Activated CD8-positive, alpha-beta T cell treated with anti-CD3 and anti-CD28 coated beads, Interleukin-2, amount 10 ng/mL, durations not matched to agents 7 days and 5 days (primary cell): ENCODE measurements around the gene NOMO2. TPM values are rescaled to one million over a fixed set of nuclear protein-coding genes. Genes with fewer than 3 reads are reported as not detected.
"Not testable (repeated sequence)": the region's sequence is repeated elsewhere in the genome, so short reads cannot be mapped to it uniquely, and the experiment has no call there.

ENCODE experiments used
- ATAC-seq: fragments of 150-1000 bp; cut with Tn5 transposase; one replicate; pipeline ENCODE4 v1.10.0; 2021; ENCODE audit warnings: moderate library complexity
- CTCF ChIA-PET: fragments of 350-600 bp; sonication (Branson Sonifier 250); formaldehyde crosslinking; loops from one replicate; lab custom pipeline; 2021; ENCODE audit warnings: antibody characterized with exemption; lab: Charles Lee
- POLR2A ChIA-PET: fragments of 350-600 bp; sonication (Branson Sonifier 250); formaldehyde crosslinking; loops from one replicate; lab custom pipeline; 2021; ENCODE audit warnings: antibody characterized with exemption; lab: Charles Lee
- DNase-seq: peaks from one replicate; pipeline ENCODE4 v3.0.0-alpha.2; 2020
- H3K27ac Mint-ChIP-seq: one replicate; pipeline ENCODE4 v1.8.0; 2021; ENCODE audit warnings: mild to moderate bottlenecking, mixed read lengths
- H3K27me3 Mint-ChIP-seq: one replicate; pipeline ENCODE4 v1.8.0; 2021; ENCODE audit warnings: low read depth, mixed read lengths
- H3K36me3 Mint-ChIP-seq: one replicate; pipeline ENCODE4 v1.8.0; 2021; ENCODE audit warnings: low read depth, mixed read lengths
- H3K4me1 Mint-ChIP-seq: one replicate; pipeline ENCODE4 v1.8.0; 2021; ENCODE audit warnings: low read depth, mixed read lengths
- H3K4me3 Mint-ChIP-seq: one replicate; pipeline ENCODE4 v1.8.0; 2021; ENCODE audit warnings: mild to moderate bottlenecking, mixed read lengths
- H3K9me3 Mint-ChIP-seq: one replicate; pipeline ENCODE4 v1.8.0; 2022; ENCODE audit warnings: mixed read lengths; ENCODE audit not compliant: insufficient read depth
- total RNA-seq, 2 experiments: library from RNA; stranded (reverse); gene quantifications; one replicate each; pipeline ENCODE4 v1.2.3, GENCODE V29; 2021

NOMO2 gene
- total RNA-seq, 2 experiments from 2014 or later, result 89.4 to 97.8 TPM

DNA sequence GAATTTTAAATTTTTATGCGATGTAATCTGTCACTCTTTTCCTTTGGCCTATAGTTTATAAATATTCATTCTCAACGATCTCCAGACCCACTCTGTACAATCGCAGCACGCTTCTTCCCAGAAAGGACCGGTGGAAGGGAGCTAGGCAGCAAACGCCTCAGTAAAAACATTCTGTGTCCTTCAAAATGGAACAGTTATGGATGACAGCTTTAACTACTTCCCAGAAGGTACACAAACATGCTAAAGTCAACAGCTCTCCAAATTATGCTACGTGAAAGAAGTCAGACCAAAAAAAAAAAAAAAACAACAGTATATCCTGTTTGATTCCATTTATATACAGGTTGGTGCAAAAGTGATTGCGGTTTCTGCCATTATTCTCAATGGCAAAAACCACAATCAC is 125.9 kb downstream of the NOMO2 start:
- H3K27ac Mint-ChIP-seq, DNase-seq, H3K9me3 Mint-ChIP-seq, H3K4me1 Mint-ChIP-seq, H3K36me3 Mint-ChIP-seq, H3K27me3 Mint-ChIP-seq, ATAC-seq, H3K4me3 Mint-ChIP-seq, CTCF ChIA-PET, POLR2A ChIA-PET: not testable (repeated sequence)

DNA sequence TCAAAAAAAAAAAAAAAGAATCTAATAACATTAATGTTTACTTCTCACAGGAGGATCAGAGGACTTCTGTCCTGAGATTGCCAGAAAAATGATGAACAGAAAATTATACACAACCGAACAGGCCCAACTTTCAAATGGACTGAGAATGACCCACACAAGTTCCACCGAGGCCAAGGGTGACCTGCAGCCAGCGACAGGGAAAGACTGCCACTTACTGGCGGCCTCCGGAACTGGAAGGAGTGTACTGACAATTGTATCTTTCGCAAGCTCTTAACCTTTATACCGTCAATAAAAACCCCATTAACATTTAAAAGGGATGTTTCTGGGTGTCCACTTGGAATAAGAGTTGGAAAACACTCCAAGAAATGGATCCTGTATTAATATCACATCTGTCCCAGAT is 146.1 kb downstream of the NOMO2 start:
- H3K4me3 Mint-ChIP-seq, DNase-seq, ATAC-seq, H3K36me3 Mint-ChIP-seq, H3K4me1 Mint-ChIP-seq, POLR2A ChIA-PET, CTCF ChIA-PET, H3K9me3 Mint-ChIP-seq, H3K27me3 Mint-ChIP-seq, H3K27ac Mint-ChIP-seq: not testable (repeated sequence)

DNA sequence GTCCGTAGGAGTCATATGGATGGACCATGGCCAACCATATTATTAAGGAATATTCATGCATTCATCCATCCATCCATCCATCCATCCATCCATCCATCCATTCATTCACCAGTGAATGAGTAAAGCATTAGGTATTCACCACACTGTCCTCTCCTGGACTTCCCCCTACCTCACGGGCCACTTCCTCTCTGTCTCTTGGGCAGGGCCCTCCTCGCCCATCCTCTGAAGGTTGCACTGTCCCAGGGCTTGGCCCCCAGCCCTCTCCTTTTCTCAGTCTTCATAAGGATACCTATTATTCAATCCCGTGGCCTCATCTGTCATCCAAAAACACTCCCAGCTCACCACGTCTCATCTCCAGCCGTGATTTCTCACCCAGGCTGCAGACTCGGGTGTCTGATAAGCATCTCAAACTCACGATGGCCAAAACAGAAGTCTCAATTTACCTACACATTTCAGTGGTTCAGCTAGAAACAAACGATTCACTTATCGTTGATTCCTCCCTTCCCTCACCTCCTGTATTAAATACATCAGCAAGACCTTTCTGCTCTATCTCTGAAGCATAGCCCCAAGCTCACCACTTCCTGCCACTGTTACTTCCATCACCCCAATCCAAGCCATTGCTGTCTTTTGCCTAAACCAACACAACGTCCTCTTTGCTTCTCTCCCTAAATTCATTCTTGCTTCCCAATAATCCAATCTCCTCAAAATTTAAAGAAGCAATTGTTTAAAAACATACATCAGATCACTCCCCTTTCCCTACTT is 152.2 kb downstream of the NOMO2 start:
- H3K27ac Mint-ChIP-seq, H3K36me3 Mint-ChIP-seq, H3K27me3 Mint-ChIP-seq, H3K4me3 Mint-ChIP-seq, DNase-seq, POLR2A ChIA-PET, H3K9me3 Mint-ChIP-seq, H3K4me1 Mint-ChIP-seq, CTCF ChIA-PET: not testable (repeated sequence)
- ATAC-seq, result peak; percentile 76

DNA sequence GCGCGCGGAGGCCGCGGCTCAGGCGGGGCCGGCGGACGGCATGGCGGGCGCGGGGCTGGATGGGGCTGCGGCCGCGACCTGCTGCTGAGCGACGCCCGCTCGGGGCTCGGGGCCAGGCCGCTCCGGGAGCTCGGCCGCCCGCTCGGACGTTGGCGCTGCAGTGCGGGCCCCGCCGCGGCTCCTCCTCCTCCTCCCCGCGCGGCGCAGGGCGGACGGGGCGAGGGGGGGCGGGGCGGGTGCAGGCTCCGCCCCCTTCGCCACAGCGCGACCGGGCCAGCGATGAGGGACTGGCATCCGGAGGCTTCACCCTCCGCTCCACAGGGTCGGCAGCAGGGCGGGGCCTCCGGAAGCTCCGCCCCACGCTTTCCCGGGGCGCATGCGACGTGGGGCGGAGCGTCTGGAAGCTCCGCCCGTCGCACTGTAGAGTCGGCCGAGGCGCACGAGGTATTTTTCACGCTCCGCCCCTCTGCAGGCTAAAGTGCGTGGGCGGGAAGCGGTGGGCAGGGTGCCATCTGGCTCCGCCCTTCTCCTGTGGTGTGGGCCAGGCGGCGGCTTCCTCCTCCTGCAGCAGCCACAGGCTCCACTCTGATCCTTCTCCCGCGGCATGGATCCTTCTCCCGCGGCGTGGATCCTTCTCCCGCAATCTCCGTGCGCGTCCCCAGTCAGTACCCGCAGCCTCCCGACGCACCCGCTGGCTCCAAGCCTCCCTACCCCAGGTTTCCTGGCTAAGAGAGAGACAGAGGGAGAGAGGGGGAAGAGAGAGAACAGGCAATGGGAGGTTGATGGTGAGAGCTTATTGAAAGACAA is 159.8 kb downstream of the NOMO2 start:
- peak; percentile 91 for ATAC-seq
- H3K27me3 Mint-ChIP-seq, H3K4me1 Mint-ChIP-seq, H3K4me3 Mint-ChIP-seq, POLR2A ChIA-PET, H3K36me3 Mint-ChIP-seq, H3K27ac Mint-ChIP-seq, DNase-seq, H3K9me3 Mint-ChIP-seq, CTCF ChIA-PET: not testable (repeated sequence)

DNA sequence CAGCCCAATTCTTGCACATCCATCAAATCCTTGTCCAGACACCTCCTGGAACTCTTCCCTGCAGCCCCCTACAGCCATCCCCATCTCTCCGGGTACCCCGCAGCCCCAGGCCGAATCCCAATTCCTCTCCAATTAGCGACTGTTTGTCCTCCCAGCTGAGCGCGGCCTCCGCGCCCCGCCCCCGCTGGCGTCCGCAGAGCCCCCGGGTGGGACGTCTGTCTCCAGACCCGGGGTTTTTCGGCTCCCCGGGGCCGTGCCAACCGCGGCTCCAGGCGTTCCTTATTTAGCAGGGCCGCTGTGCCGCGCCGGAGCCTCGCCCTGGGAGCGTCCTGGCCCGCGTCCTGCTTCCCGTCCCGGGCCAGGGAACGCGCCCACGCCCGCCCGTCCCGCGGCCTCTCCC is 160.7 kb downstream of the NOMO2 start:
- H3K27ac Mint-ChIP-seq, ATAC-seq, H3K4me1 Mint-ChIP-seq, H3K27me3 Mint-ChIP-seq, H3K9me3 Mint-ChIP-seq, H3K36me3 Mint-ChIP-seq, CTCF ChIA-PET, POLR2A ChIA-PET: not testable (repeated sequence)
- peak; percentile 20 for DNase-seq
- H3K4me3 Mint-ChIP-seq, result peak overlapping the region; percentile 63

DNA sequence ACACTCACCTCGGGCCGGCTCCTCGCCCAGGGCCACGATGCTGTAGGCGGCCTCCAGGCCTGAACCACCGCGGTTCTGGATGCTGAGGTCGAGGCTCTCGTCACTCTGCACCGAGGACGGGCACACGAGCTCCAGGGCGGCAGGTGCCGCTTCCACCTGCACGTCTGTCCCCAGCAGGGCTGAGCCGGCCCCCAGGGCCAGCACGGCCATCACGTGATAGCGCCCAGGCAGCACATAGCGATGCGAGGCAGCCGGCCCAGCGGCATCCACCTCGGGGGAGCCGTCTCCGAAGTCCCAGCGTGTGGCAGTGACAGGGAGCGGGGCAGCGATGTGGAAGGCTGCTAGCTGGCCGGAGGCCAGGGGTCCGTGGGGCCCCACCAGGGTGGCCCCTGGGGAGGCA is 167.5 kb downstream of the NOMO2 start:
- H3K27me3 Mint-ChIP-seq, DNase-seq, POLR2A ChIA-PET, ATAC-seq, H3K9me3 Mint-ChIP-seq, H3K27ac Mint-ChIP-seq, CTCF ChIA-PET, H3K36me3 Mint-ChIP-seq, H3K4me3 Mint-ChIP-seq, H3K4me1 Mint-ChIP-seq: not testable (repeated sequence)

DNA sequence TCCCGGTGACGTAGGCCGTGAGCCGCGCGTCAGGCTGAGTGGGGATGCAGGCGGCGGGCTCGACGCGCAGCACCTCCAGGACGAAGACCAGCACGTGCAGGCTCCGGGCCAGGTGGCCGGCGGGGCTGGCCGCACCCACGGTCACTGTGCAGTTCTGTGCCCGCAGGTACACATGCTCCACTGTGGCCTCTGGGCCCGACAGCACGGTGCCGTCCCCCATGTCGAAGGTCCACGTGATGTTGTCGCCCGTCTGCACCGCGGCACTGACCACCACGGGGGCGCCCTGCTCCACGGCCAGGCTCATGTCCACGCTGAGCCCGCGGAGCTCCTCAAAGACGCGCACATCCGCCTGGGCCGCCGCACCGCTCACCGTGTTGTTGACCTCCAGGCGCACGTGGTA is 174.1 kb downstream of the NOMO2 start:
- POLR2A ChIA-PET, ATAC-seq, H3K4me3 Mint-ChIP-seq, H3K4me1 Mint-ChIP-seq, CTCF ChIA-PET, H3K36me3 Mint-ChIP-seq, H3K27me3 Mint-ChIP-seq, H3K9me3 Mint-ChIP-seq, DNase-seq, H3K27ac Mint-ChIP-seq: not testable (repeated sequence)

DNA sequence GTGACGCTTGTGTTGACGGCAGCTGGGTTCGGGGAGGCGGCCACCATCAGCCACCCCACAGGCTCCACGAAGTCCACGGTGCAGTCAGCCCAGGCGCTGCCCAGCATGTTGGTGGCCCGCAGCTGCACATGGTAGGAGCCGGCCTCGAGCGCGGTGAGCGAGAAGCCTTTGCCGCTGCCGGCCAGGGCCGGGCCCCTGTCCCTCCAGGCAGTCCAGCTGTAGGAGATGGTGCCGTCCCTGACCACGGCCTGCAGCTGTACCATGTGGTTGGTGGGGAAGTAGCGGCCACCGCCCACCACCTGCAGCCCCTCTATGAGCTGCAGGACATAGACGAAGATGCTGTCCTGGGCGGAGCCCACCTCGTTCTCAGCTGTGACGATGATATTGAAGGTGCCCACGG is 175.4 kb downstream of the NOMO2 start:
- DNase-seq, H3K4me3 Mint-ChIP-seq, POLR2A ChIA-PET, CTCF ChIA-PET, H3K36me3 Mint-ChIP-seq, H3K9me3 Mint-ChIP-seq, H3K27ac Mint-ChIP-seq, H3K4me1 Mint-ChIP-seq, ATAC-seq, H3K27me3 Mint-ChIP-seq: not testable (repeated sequence)

DNA sequence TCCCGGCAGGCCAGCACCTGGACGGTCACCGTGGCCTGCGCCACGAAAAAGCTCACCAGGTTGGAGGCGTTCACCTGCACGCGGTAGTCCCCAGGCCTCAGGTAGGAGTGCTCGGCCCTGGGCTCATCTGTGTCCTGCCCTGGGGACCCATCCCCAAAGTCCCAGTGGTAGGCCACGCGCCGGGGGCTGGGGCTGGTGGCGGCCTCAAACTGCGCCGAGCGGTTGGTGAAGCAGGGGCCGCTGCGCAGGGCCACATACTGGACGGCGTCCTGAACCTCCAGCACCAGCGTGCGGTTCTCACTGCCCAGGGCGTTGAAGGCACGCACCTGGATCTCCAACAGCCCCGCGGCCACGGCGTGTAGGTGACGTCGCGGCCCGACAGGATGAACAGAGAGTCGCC is 176.6 kb downstream of the NOMO2 start:
- H3K4me1 Mint-ChIP-seq, H3K27me3 Mint-ChIP-seq, ATAC-seq, H3K27ac Mint-ChIP-seq, H3K9me3 Mint-ChIP-seq, H3K4me3 Mint-ChIP-seq, DNase-seq, POLR2A ChIA-PET, H3K36me3 Mint-ChIP-seq, CTCF ChIA-PET: not testable (repeated sequence)

DNA sequence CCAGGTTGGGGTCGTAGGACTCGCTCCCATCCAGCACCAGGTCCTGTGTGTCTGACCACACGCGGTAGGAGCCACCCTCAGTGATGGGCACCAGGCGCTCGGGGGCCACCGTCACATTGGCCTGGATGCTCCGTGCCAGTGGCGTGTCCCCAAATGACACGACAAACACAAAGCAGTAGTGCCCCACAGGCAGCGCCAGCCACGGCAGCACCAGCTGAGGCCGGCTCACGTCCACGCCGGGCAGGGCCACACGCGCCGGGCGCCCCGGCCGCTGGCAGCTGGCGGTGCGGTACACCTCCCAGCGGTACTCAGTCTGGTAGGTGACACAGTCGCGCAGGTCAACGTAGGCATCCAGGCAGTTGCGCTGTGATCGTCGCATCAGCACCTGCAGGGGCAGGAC is 177.0 kb downstream of the NOMO2 start:
- H3K4me3 Mint-ChIP-seq, H3K27me3 Mint-ChIP-seq, DNase-seq, POLR2A ChIA-PET, CTCF ChIA-PET, ATAC-seq, H3K4me1 Mint-ChIP-seq, H3K9me3 Mint-ChIP-seq, H3K36me3 Mint-ChIP-seq, H3K27ac Mint-ChIP-seq: not testable (repeated sequence)

DNA sequence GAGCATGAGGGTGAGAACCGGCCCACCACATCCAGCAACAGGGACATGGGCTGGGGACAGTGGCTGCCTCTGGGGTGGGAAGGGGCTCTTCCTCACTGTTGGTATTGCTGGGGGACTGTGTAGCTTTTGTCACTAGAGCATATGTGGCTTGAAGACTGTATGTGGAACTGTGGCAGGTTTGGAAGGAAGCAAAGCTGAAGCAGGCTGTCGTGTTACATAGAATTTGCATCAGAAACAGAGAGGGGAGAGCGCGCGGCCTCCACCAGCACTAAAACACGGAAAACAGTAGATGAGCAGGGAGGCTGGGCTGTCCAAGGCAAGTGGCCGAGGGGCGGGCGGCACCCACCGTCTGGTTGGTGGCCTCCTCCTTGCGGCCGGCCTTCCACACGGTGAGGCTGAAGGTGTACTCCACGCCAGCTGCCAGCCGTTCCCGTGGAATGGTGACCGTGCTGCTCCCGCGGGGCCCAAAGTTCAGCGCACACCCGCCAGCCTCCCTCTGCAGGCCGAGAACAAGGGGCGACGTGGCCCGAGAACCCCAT is 177.7 kb downstream of the NOMO2 start:
- DNase-seq, H3K4me3 Mint-ChIP-seq, H3K27me3 Mint-ChIP-seq, ATAC-seq, H3K4me1 Mint-ChIP-seq, CTCF ChIA-PET, H3K36me3 Mint-ChIP-seq, POLR2A ChIA-PET, H3K27ac Mint-ChIP-seq, H3K9me3 Mint-ChIP-seq: not testable (repeated sequence)

DNA sequence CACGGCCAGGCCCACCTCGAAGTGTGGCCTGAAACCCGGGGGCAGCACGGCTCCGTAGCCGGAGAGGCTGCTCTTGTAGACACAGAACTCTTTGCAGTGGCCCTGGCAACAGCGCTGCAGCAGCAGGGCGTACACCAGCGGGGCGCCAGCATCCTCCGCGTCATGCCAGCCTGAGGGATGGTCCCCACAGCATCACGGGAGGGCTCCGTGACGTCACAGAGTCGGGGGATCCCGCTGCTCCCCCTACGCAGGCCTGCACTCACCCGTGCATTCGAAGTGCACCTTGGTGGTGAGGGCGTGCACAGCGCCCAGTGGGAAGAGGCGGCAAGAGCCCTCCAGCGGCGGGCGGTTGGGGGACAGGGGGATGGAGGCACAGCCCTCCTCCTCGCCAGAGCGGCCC is 179.2 kb downstream of the NOMO2 start:
- ATAC-seq, H3K27me3 Mint-ChIP-seq, POLR2A ChIA-PET, H3K4me1 Mint-ChIP-seq, DNase-seq, CTCF ChIA-PET, H3K27ac Mint-ChIP-seq, H3K9me3 Mint-ChIP-seq, H3K36me3 Mint-ChIP-seq, H3K4me3 Mint-ChIP-seq: not testable (repeated sequence)
